WTC11 (cell line): ENCODE measurements around the gene ANKRD53. TPM values are rescaled to one million over a fixed set of nuclear protein-coding genes. Genes with fewer than 3 reads are reported as not detected.

Experiments used
- ATAC-seq: fragments of 200-7000 bp; cut with Tn5 transposase; 2 replicates; pipeline ENCODE4 v1.10.0; 2021; ENCODE audit warnings: mild to moderate bottlenecking, moderate library complexity
- CTCF ChIA-PET: fragments of 300-600 bp; sonication (Branson Sonifier 250); formaldehyde crosslinking; loops from one replicate; lab custom pipeline; 2021; ENCODE audit warnings: antibody characterized with exemption; lab: Charles Lee
- POLR2A ChIA-PET: fragments of 350-600 bp; sonication (Branson Sonifier 250); formaldehyde crosslinking; loops from one replicate; lab custom pipeline; 2021; ENCODE audit warnings: antibody characterized with exemption; lab: Charles Lee
- DNase-seq: peaks from one replicate; pipeline ENCODE4 v3.0.0; 2021; ENCODE audit warnings: low spot score
- H3K27ac Mint-ChIP-seq: 2 replicates; pipeline ENCODE4 v1.8.0; 2021; ENCODE audit warnings: mixed read lengths
- H3K27me3 Mint-ChIP-seq: 2 replicates; pipeline ENCODE4 v1.8.0; 2021; ENCODE audit warnings: low read depth, mild to moderate bottlenecking, moderate library complexity, mixed read lengths
- H3K36me3 Mint-ChIP-seq: 2 replicates; pipeline ENCODE4 v1.8.0; 2021; ENCODE audit warnings: mixed read lengths
- H3K4me1 Mint-ChIP-seq: 2 replicates; pipeline ENCODE4 v1.8.0; 2022; ENCODE audit warnings: mixed read lengths
- H3K4me3 Mint-ChIP-seq: 2 replicates; pipeline ENCODE4 v1.8.0; 2021; ENCODE audit warnings: mild to moderate bottlenecking, moderate library complexity, mixed read lengths
- H3K9me3 Mint-ChIP-seq: 2 replicates; pipeline ENCODE4 v1.8.0; 2021; ENCODE audit warnings: mixed read lengths
- ATF1 ChIP-seq: sonication (generic); formaldehyde crosslinking; IDR thresholded peaks from 2 replicates; pipeline ENCODE4 v1.8.1; 2023; ENCODE audit warnings: mild to moderate bottlenecking, moderate library complexity, missing genetic modification reagents
- ATF3 ChIP-seq: sonication (generic); formaldehyde crosslinking; conservative IDR thresholded peaks from 2 replicates; pipeline ENCODE4 v1.8.1; 2022; ENCODE audit warnings: mild to moderate bottlenecking, missing genetic modification reagents
- CTCF ChIP-seq: fragments of 200-600 bp; IDR thresholded peaks from 2 replicates; pipeline ENCODE4 v1.8.0; 2022; ENCODE audit warnings: antibody characterized with exemption
- E2F4 ChIP-seq: sonication (generic); formaldehyde crosslinking; IDR thresholded peaks from 2 replicates; pipeline ENCODE4 v1.8.1; 2022; ENCODE audit warnings: low read depth, mild to moderate bottlenecking, moderate library complexity, missing genetic modification reagents, borderline replicate concordance
- FOXJ3 ChIP-seq: sonication (generic); formaldehyde crosslinking; IDR thresholded peaks from 2 replicates; pipeline ENCODE4 v1.9.0; 2021; ENCODE audit warnings: missing genetic modification reagents, mild to moderate bottlenecking, borderline replicate concordance
- HMGXB4 ChIP-seq: sonication (generic); formaldehyde crosslinking; IDR thresholded peaks from 2 replicates; pipeline ENCODE4 v1.8.1; 2023; ENCODE audit warnings: mild to moderate bottlenecking, moderate library complexity, missing genetic modification reagents
- MYBL2 ChIP-seq: sonication (generic); formaldehyde crosslinking; IDR thresholded peaks from 2 replicates; pipeline ENCODE4 v1.8.1; 2023; ENCODE audit warnings: mild to moderate bottlenecking, moderate library complexity, missing genetic modification reagents
- NFATC4 ChIP-seq: fragments of 250-450 bp; sonication (Bioruptor Pico); IDR thresholded peaks from 2 replicates; pipeline ENCODE4 v1.9.0; 2021; ENCODE audit warnings: mild to moderate bottlenecking
- NFE2L1 ChIP-seq: sonication (generic); formaldehyde crosslinking; IDR thresholded peaks from 2 replicates; pipeline ENCODE4 v1.8.1; 2023; ENCODE audit warnings: missing genetic modification reagents
- NR3C1 ChIP-seq: sonication (generic); formaldehyde crosslinking; conservative IDR thresholded peaks from 2 replicates; pipeline ENCODE4 v1.8.1; 2023; ENCODE audit warnings: low read depth, mild to moderate bottlenecking, missing genetic modification reagents
- RELA ChIP-seq: sonication (generic); formaldehyde crosslinking; IDR thresholded peaks from 2 replicates; pipeline ENCODE4 v1.8.1; 2022; ENCODE audit warnings: missing genetic modification reagents, mild to moderate bottlenecking, borderline replicate concordance
- SMAD3 ChIP-seq: sonication (generic); formaldehyde crosslinking; IDR thresholded peaks from 2 replicates; pipeline ENCODE4 v1.8.0; 2022; ENCODE audit warnings: missing genetic modification reagents, mild to moderate bottlenecking, borderline replicate concordance
- STAT6 ChIP-seq: sonication (generic); formaldehyde crosslinking; conservative IDR thresholded peaks from 2 replicates; pipeline ENCODE4 v1.8.1; 2023; ENCODE audit warnings: mild to moderate bottlenecking, low read depth, missing genetic modification reagents, moderate library complexity
- TP53 ChIP-seq: sonication (generic); formaldehyde crosslinking; IDR thresholded peaks from 2 replicates; pipeline ENCODE4 v1.8.1; 2023; ENCODE audit warnings: mild to moderate bottlenecking, missing genetic modification reagents
- USF1 ChIP-seq: sonication (generic); formaldehyde crosslinking; IDR thresholded peaks from 2 replicates; pipeline ENCODE4 v1.8.0; 2022; ENCODE audit warnings: mild to moderate bottlenecking, missing genetic modification reagents
- ZMAT4 ChIP-seq: fragments of 250-450 bp; sonication (Bioruptor Pico); IDR thresholded peaks from 2 replicates; pipeline ENCODE4 v1.9.0; 2021; ENCODE audit warnings: mild to moderate bottlenecking
- ZNF219 ChIP-seq: sonication (generic); formaldehyde crosslinking; IDR thresholded peaks from 2 replicates; pipeline ENCODE4 v1.8.0; 2023; ENCODE audit warnings: missing genetic modification reagents, mild to moderate bottlenecking, borderline replicate concordance
- ZNF263 ChIP-seq: sonication (generic); formaldehyde crosslinking; IDR thresholded peaks from 2 replicates; pipeline ENCODE4 v1.8.1; 2022; ENCODE audit warnings: low read depth, mild to moderate bottlenecking, moderate library complexity, missing genetic modification reagents
- total RNA-seq: library from RNA; stranded (reverse); gene quantifications from 3 replicates; pipeline ENCODE4 v1.2.3, GENCODE V29; 2021

The ANKRD53 gene
- total RNA-seq, 1 experiment from 2014 or later, result 0.81 TPM

- TF ChIP-seq ATF3 (no peak), ZNF263 (CRISPR knock-in tag) (no peak), ZNF219 (CRISPR knock-in tag) (no peak), CTCF (no peak), NR3C1 (CRISPR knock-in tag) (no peak), NFE2L1 (CRISPR knock-in tag) (no peak), ATF1 (CRISPR knock-in tag) (no peak), HMGXB4 (CRISPR knock-in tag) (no peak), NFATC4 (CRISPR knock-in tag) (no peak), TP53 (no peak), USF1 (CRISPR knock-in tag) (no peak)
Measured at GRCh38 chr2:70987386-70987785, 9.0 kb downstream of the ANKRD53 start (continued).

GRCh38 chr2:70988151-70988550 is 9.7 kb downstream of the ANKRD53 start:
- H3K4me3 Mint-ChIP-seq, result no peak overlapping the region
- peaks cover 7% of the 10 kb centered on the region for H3K4me1 Mint-ChIP-seq
- peaks cover 4% of the 10 kb centered on the region; the same call in 1 of the 2 replicates for H3K27me3 Mint-ChIP-seq
- H3K36me3 Mint-ChIP-seq, result peaks cover 16% of the 10 kb centered on the region
- POLR2A ChIA-PET, result no interaction called here
- TF ChIP-seq FOXJ3 (CRISPR knock-in tag) (no peak), E2F4 (CRISPR knock-in tag) (no peak), STAT6 (CRISPR knock-in tag) (no peak), SMAD3 (CRISPR knock-in tag) (no peak), MYBL2 (CRISPR knock-in tag) (no peak), RELA (no peak), ZMAT4 (no peak)
- no peak overlapping the region for H3K27ac Mint-ChIP-seq
- ATAC-seq, result no peak
- CTCF ChIA-PET, result no interaction called here
- no peak for DNase-seq
- no peaks in the 10 kb centered on the region for H3K9me3 Mint-ChIP-seq
